Effector memory CD8-positive, alpha-beta T cell (primary cell): ENCODE data around the gene MAST1.
A peak's percentile ranks its signal among the peaks of the same experiment; 100 is the strongest.

Experiments used
- ATAC-seq: fragments of 150-1000 bp; cut with Tn5 transposase; replicated peaks from 2 replicates; pipeline ENCODE4 v1.10.0; 2021; ENCODE audit warnings: mild to moderate bottlenecking, moderate library complexity
- DNase-seq, 3 experiments: peaks; one replicate each; pipeline ENCODE4 v3.0.0; 2021
- H3K27ac Mint-ChIP-seq, 2 donors: one replicate each; pipeline ENCODE4 v1.8.0; 2022; ENCODE audit warnings: mild to moderate bottlenecking in 2 of 2, mixed read lengths in 2 of 2, moderate library complexity in 2 of 2
- H3K27me3 Mint-ChIP-seq, 2 donors: one replicate each; pipeline ENCODE4 v1.8.0; 2022; ENCODE audit warnings: mixed read lengths in 2 of 2
- H3K36me3 Mint-ChIP-seq: one replicate; pipeline ENCODE4 v1.8.0; 2022; ENCODE audit warnings: mild to moderate bottlenecking, moderate library complexity, mixed read lengths; ENCODE audit not compliant: insufficient read depth
- H3K4me1 Mint-ChIP-seq, 2 donors: one replicate each; pipeline ENCODE4 v1.8.0; 2022; ENCODE audit warnings: low read depth in 2 of 2, mixed read lengths in 2 of 2
- H3K4me3 Mint-ChIP-seq, 2 donors: one replicate each; pipeline ENCODE4 v1.8.0; 2022; ENCODE audit warnings: mild to moderate bottlenecking in 2 of 2, mixed read lengths in 2 of 2, moderate library complexity in 2 of 2
- H3K9me3 Mint-ChIP-seq, 2 donors: one replicate each; pipeline ENCODE4 v1.8.0; 2022; ENCODE audit warnings: mixed read lengths in 2 of 2
- total RNA-seq, 9 experiments: gene quantifications; one replicate each; lab custom pipeline; 2026; lab: John Stamatoyannopoulos, UW

The MAST1 gene
- total RNA-seq: 0 to 1.3 (median 0.30) reads per million in 9 experiments

- Mint-ChIP-seq H3K4me1 (peaks cover 24 to 26% of the 10 kb centered on the region in 2 donors), H3K27ac (peak within 1 kb of the TSS in 1 of 2 donors; percentile 5)
Observed at GRCh38 chr19:12838182-12838885, at the start of gene MAST1. Gene MAST1 (plus strand): TSS chr19:12838515. CDS start chr19:12838573, 58 bp downstream.

DNA sequence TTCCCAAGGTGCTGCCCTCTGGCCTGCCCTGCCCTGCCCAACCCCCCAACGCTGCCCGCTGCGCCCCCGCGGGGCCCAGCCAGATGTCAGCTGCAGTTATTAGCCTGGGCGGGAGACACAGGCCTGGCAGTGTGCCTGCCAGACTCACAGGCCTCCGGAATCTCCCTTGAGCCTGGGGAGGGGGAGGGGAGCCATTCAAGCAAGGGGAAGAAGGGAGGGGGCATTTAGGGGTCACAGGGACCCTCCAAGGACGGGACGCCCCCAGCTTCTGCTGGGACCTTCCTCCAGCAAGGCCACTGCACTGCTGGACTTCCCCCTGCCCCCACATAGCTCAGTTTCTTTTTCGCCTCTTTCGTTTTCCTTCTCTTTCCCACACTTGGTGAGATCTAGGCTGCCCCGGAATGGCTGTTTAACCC is 49.6 kb upstream of the MAST1 start:
- peak overlapping the region; percentile 90 to 94 for H3K27ac Mint-ChIP-seq
- H3K4me1 Mint-ChIP-seq: peaks cover 17 to 19% of the 10 kb centered on the region in 2 donors
- DNase-seq (peak in 2 of 3 experiments; percentile 51 to 53), ATAC-seq (no peak)
- no peaks in the 10 kb centered on the region for H3K27me3 Mint-ChIP-seq
- peaks cover 45% of the 10 kb centered on the region for H3K36me3 Mint-ChIP-seq
- no peaks in the 10 kb centered on the region for H3K9me3 Mint-ChIP-seq
- H3K4me3 Mint-ChIP-seq: peak overlapping the region; percentile 78 to 81

More at GRCh38 chr19:12838182-12838885, at the start of gene MAST1:
- Mint-ChIP-seq H3K27me3 (peaks cover 67 to 91% of the 10 kb centered on the region in 2 donors), H3K36me3 (peaks cover 3% of the 10 kb centered on the region), H3K9me3 (no peaks in the 10 kb centered on the region), H3K4me3 (peak within 1 kb of the TSS; percentile 64 to 71)
- DNase-seq (peak in 2 of 3 experiments; percentile 40 to 47), ATAC-seq (peak; percentile 71)

DNA sequence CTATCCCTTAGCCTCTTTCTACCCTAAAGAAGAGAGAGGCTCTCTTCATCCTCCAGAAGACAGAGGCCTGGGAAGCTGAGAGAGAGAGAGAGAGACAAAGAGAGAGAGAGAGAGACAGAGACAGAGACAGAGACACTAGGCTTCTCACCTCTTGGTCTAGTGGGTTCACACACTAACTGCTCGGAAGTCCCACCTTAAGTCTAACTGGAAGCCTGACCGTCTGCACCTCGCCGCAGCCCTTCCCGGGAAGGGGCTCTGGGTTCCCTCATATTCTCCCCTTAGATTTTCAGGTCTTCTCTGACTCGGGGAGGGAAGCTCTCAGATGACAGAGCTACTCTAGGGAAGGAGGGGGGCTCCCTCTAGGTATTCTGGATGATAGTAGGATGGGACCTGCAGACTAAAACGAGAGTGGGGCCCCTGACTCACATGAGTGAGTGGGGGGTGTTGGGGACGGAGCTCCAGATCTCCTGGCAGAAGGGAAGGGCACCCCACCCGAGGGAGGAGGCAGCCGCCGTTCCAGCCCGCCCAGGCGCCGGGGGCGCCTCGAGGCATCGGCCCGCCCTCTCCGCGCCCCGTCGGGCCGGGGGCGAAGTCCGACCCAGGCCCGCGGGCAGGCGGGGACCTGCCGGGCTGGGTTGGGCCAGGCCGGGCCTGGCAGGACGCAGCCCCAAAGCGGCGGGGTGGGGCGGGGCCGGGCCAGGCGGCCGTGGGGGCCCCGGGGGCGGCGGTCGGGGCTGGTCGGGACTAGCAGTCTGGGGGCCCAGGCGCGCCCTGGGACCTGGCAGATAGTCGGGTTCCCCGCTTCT is 49.0 kb upstream of the MAST1 start:
- no peak for ATAC-seq
- peak overlapping the region; percentile 95 to 98 for H3K4me3 Mint-ChIP-seq
- peaks cover 51% of the 10 kb centered on the region for H3K36me3 Mint-ChIP-seq
- no peaks in the 10 kb centered on the region for H3K27me3 Mint-ChIP-seq
- no peaks in the 10 kb centered on the region for H3K9me3 Mint-ChIP-seq
- peaks cover 20 to 23% of the 10 kb centered on the region in 2 donors for H3K4me1 Mint-ChIP-seq
- H3K27ac Mint-ChIP-seq: peak overlapping the region; percentile 90 to 94
- DNase-seq: peak in 1 of 3 experiments; percentile 35

DNA sequence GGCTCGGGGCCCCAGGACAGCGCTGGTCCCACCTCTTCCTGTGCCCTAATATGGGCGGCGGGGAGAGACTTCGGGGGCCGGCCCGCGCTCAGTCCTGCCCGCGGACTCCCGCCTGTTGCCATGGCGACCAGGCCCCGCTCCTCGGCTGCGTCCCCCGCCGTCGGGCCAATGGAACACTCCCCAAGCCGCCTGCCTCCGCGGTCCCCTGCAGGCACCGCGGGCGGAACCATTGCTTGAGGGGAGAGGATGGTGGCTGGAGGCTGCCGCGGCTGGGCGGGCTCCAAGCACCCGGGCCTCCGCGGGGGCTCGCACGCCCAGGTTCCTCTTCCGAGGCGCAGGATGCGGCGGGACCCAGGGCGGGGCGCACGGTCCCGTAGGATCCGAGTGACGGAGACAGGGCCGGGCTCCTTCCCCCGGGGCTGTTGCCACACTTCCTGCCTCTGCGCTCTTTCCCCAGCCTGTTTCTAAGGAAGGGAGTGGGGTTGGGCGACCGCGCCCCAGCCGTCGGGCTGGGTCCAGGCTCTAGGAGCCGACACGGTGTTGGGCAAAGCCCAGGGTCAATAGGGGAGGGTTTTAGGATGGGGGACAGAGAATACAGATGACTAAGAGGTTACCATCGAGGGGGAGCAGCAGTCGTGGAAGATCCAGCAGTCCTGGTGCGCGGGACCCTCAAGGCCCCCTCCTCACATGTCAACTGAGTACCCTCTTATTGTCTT is 48.3 kb upstream of the MAST1 start:
- H3K36me3 Mint-ChIP-seq: peaks cover 59% of the 10 kb centered on the region

DNA sequence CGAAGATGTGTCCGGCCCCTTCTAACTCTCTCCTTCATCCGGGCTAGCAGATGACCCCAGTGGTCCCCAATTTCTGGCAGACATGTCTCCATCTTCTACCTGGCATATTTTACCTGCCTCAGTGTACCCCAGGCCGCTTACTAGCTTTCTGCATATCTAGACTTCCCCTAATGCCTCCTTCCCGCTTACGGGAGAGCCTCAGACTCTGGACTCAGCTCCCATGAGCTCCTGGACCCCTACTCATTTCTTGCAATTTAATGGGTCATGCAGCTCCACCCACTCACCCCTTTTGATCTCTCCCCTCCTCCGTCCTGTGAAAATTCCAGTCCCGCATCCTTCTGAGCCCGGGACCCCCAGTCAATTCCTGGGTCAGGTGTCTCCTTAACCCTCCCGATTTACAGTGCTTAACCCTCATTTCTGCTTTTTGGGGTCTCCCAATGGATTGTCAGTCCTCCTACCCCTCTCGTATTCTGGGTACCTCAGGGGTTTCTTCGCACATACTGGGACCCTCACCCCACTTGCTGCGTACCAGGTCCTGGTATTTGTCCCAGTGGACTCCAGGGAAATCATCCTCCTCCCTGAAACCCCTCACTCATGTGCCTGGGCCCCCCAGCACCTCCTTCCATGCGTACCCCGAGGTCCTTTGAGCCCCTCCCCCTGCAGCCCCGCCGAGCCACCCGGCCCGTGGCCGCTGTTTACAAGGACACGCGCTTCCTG is 47.5 kb upstream of the MAST1 start:
- H3K9me3 Mint-ChIP-seq: no peaks in the 10 kb centered on the region
- no peak for ATAC-seq
- no peak for DNase-seq
- H3K36me3 Mint-ChIP-seq: peaks cover 64% of the 10 kb centered on the region
- no peaks in the 10 kb centered on the region for H3K27me3 Mint-ChIP-seq
- H3K4me3 Mint-ChIP-seq: peak overlapping the region; percentile 95 to 98
- H3K27ac Mint-ChIP-seq: peak overlapping the region; percentile 98 to 100
- peaks cover 25 to 29% of the 10 kb centered on the region in 2 donors for H3K4me1 Mint-ChIP-seq

More for the DNA sequence above, 48.3 kb upstream of the MAST1 start:
- peak overlapping the region; percentile 95 to 98 for H3K4me3 Mint-ChIP-seq
- peaks cover 22 to 26% of the 10 kb centered on the region in 2 donors for H3K4me1 Mint-ChIP-seq
- H3K27ac Mint-ChIP-seq: peak overlapping the region; percentile 98 to 100
- H3K27me3 Mint-ChIP-seq: no peaks in the 10 kb centered on the region
- DNase-seq: peak; percentile 89 to 93 (median 93)
- peak; percentile 45 for ATAC-seq
- H3K9me3 Mint-ChIP-seq: no peaks in the 10 kb centered on the region

- Mint-ChIP-seq H3K4me3 (peak within 1 kb of the TSS; percentile 95 to 98), H3K9me3 (no peaks in the 10 kb centered on the region), H3K36me3 (peaks cover 67% of the 10 kb centered on the region), H3K4me1 (peaks cover 32 to 36% of the 10 kb centered on the region in 2 donors), H3K27me3 (no peaks in the 10 kb centered on the region), H3K27ac (peak within 1 kb of the TSS; percentile 98 to 100)
- ATAC-seq: peak; percentile 35
- DNase-seq: peak; percentile 95 to 97 (median 96)
Observed at GRCh38 chr19:12791345-12792050, 46.8 kb upstream of the MAST1 start, which contains the start of gene JUNB. Gene JUNB (plus strand): TSS chr19:12791486. CDS start chr19:12791772, 286 bp downstream.

GRCh38 chr19:12792051-12792852 is 46.1 kb upstream of the MAST1 start:
- Mint-ChIP-seq H3K9me3 (no peaks in the 10 kb centered on the region), H3K4me3 (peak overlapping the region; percentile 95 to 98), H3K36me3 (peaks cover 72% of the 10 kb centered on the region), H3K27ac (peak overlapping the region; percentile 98 to 100), H3K27me3 (no peaks in the 10 kb centered on the region), H3K4me1 (peaks cover 33 to 37% of the 10 kb centered on the region in 2 donors)
- DNase-seq (peak; percentile 64 to 71 (median 70)), ATAC-seq (no peak)

DNA sequence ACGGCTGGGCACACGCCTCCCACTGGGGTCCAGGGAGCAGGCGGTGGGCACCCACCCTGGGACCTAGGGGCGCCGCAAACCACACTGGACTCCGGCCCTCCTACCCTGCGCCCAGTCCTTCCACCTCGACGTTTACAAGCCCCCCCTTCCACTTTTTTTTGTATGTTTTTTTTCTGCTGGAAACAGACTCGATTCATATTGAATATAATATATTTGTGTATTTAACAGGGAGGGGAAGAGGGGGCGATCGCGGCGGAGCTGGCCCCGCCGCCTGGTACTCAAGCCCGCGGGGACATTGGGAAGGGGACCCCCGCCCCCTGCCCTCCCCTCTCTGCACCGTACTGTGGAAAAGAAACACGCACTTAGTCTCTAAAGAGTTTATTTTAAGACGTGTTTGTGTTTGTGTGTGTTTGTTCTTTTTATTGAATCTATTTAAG is 45.4 kb upstream of the MAST1 start:
- no peaks in the 10 kb centered on the region for H3K9me3 Mint-ChIP-seq
- H3K27ac Mint-ChIP-seq: peak overlapping the region; percentile 98 to 100
- H3K27me3 Mint-ChIP-seq: no peaks in the 10 kb centered on the region
- peak overlapping the region; percentile 95 to 98 for H3K4me3 Mint-ChIP-seq
- peak in 1 of 3 experiments; percentile 35 for DNase-seq
- no peak for ATAC-seq
- peaks cover 33 to 37% of the 10 kb centered on the region in 2 donors for H3K4me1 Mint-ChIP-seq
- peaks cover 76% of the 10 kb centered on the region for H3K36me3 Mint-ChIP-seq

- Mint-ChIP-seq H3K27me3 (no peaks in the 10 kb centered on the region), H3K4me3 (peak overlapping the region; percentile 95 to 98), H3K4me1 (peaks cover 33 to 37% of the 10 kb centered on the region in 2 donors), H3K27ac (peak overlapping the region; percentile 98 to 100), H3K9me3 (no peaks in the 10 kb centered on the region), H3K36me3 (peaks cover 79% of the 10 kb centered on the region)
- ATAC-seq (peak; percentile 46), DNase-seq (peak; percentile 91 to 96 (median 96))
Observed at GRCh38 chr19:12793290-12794195, 44.8 kb upstream of the MAST1 start.

- no peak for ATAC-seq
- H3K4me3 Mint-ChIP-seq: peak overlapping the region; percentile 95 to 98
- H3K4me1 Mint-ChIP-seq: peaks cover 28 to 30% of the 10 kb centered on the region in 2 donors
- peak overlapping the region; percentile 98 to 100 for H3K27ac Mint-ChIP-seq
- H3K9me3 Mint-ChIP-seq: no peaks in the 10 kb centered on the region
- no peaks in the 10 kb centered on the region for H3K27me3 Mint-ChIP-seq
- peaks cover 82% of the 10 kb centered on the region for H3K36me3 Mint-ChIP-seq
- DNase-seq: no peak
Observed at GRCh38 chr19:12794196-12794941, 43.9 kb upstream of the MAST1 start.
